ENCODE measurements around the gene MTRF1L.
"Not testable (repeated sequence)": the region's sequence is repeated elsewhere in the genome, so short reads cannot be mapped to it uniquely, and the experiment has no call there.

Gene MTRF1L

GRCh38 chr6:153000243-153000642, 2.3 kb downstream of the MTRF1L start:
- no peaks in the 10 kb centered on the region for H3K4me1 ChIP-seq
- DNase-seq = no peak
- H3K9me3 ChIP-seq = no peaks in the 10 kb centered on the region
- H3K4me3 ChIP-seq (ENCODE audit: low read depth, low read length) = 0 out of 2 replicates have a peak overlapping the region, but pooled peaks have one; percentile 2
- H3K36me3 ChIP-seq = peaks cover 35% of the 10 kb centered on the region
- no peaks in the 10 kb centered on the region for H3K27me3 ChIP-seq
- no peak for TF ChIP-seq CTCF (IDR thresholded peaks at IDR 0.05; ENCODE audit: low read depth, low read length)

GRCh38 chr6:152999538-152999937, 3.0 kb downstream of the MTRF1L start:
- not testable (repeated sequence) for DNase-seq; H3K27me3 ChIP-seq; H3K9me3 ChIP-seq; H3K4me1 ChIP-seq; H3K4me3 ChIP-seq (ENCODE audit: low read depth, low read length)
- peaks cover 42% of the 10 kb centered on the region for H3K36me3 ChIP-seq

GRCh38 chr6:152993847-152994246, 8.7 kb downstream of the MTRF1L start:
- Histone ChIP-seq H3K36me3 (peaks cover 83% of the 10 kb centered on the region), H3K27me3 (no peaks in the 10 kb centered on the region), H3K4me3 (ENCODE audit: low read depth, low read length) (no peak overlapping the region), H3K9me3 (no peaks in the 10 kb centered on the region), H3K4me1 (no peaks in the 10 kb centered on the region)
- no peak for DNase-seq
- no peak for TF ChIP-seq CTCF (IDR thresholded peaks at IDR 0.05; ENCODE audit: low read depth, low read length)

- Histone ChIP-seq H3K4me1 (no peaks in the 10 kb centered on the region), H3K27me3 (no peaks in the 10 kb centered on the region), H3K4me3 (ENCODE audit: low read depth, low read length) (no peak overlapping the region), H3K9me3 (no peaks in the 10 kb centered on the region), H3K36me3 (peaks cover 79% of the 10 kb centered on the region)
- peak; percentile 51 for TF ChIP-seq CTCF (IDR thresholded peaks at IDR 0.05; ENCODE audit: low read depth, low read length)
- no peak for DNase-seq
Measured at GRCh38 chr6:152993431-152993830, 9.1 kb downstream of the MTRF1L start.

- DNase-seq = no peak
- Histone ChIP-seq H3K9me3 (no peaks in the 10 kb centered on the region), H3K4me1 (no peaks in the 10 kb centered on the region; the same call in 1 of the 2 replicates), H3K27me3 (no peaks in the 10 kb centered on the region), H3K4me3 (ENCODE audit: low read depth, low read length) (no peak overlapping the region), H3K36me3 (peaks cover 41% of the 10 kb centered on the region)
- no peak for TF ChIP-seq CTCF (IDR thresholded peaks at IDR 0.05; ENCODE audit: low read depth, low read length)
Measured at GRCh38 chr6:152986978-152987377, 15.5 kb downstream of the MTRF1L start.

- peak overlapping the region; percentile 79 for H3K4me3 ChIP-seq (ENCODE audit: low read depth, low read length)
- peaks cover 32% of the 10 kb centered on the region for H3K36me3 ChIP-seq
- DNase-seq, H3K9me3 ChIP-seq, H3K27me3 ChIP-seq, H3K4me1 ChIP-seq: not testable (repeated sequence)
Measured at GRCh38 chr6:152985300-152985699, 17.2 kb downstream of the MTRF1L start.

- DNase-seq = no peak
- H3K4me1 ChIP-seq = no peaks in the 10 kb centered on the region; the same call in 1 of the 2 replicates
- TF ChIP-seq CTCF (IDR thresholded peaks at IDR 0.05; ENCODE audit: low read depth, low read length) = no peak
- H3K4me3 ChIP-seq (ENCODE audit: low read depth, low read length) = peak overlapping the region; percentile 79
- no peaks in the 10 kb centered on the region for H3K27me3 ChIP-seq
- peaks cover 35% of the 10 kb centered on the region for H3K36me3 ChIP-seq
- no peaks in the 10 kb centered on the region for H3K9me3 ChIP-seq
Measured at GRCh38 chr6:152984513-152984872, 18.0 kb downstream of the MTRF1L start.
